NCI-H460 (cell line): ENCODE data around the gene CCNYL1. TPM values are rescaled to one million over a fixed set of nuclear protein-coding genes. Genes with fewer than 3 reads are reported as not detected.
"Not testable (repeated sequence)": the region's sequence is repeated elsewhere in the genome, so short reads cannot be mapped to it uniquely, and the experiment has no call there.

Experiments
- DNase-seq: peaks from one replicate; pipeline ENCODE4 v3.0.0-alpha.2; 2016; ENCODE audit warnings: low read depth; ENCODE audit errors: extremely low read depth
- polyA plus RNA-seq: library from polyadenylated mRNA; depleted of rRNA; stranded (reverse); fragments of >200 nt; gene quantifications from 2 replicates; pipeline ENCODE4 v1.2.3, GENCODE V29; 2014; cell fraction: nucleus; rRNA removed
- total RNA-seq: library from RNA; depleted of rRNA; stranded (reverse); fragments of >200 nt; shearing (Covaris generic); gene quantifications from 2 replicates; pipeline ENCODE4 v1.2.3, GENCODE V29; 2014; rRNA removed

Gene CCNYL1
- 16.8 TPM in 2 replicates for total RNA-seq
- polyA plus RNA-seq = 21.5 and 32.9 TPM in 2 replicates

GRCh38 chr2:207710814-207711740 is at the start of gene CCNYL1:
Gene CCNYL1 (plus strand): TSS chr2:207711640. CDS start chr2:207711897, 257 bp downstream.
- peak; percentile 99 for DNase-seq

DNA sequence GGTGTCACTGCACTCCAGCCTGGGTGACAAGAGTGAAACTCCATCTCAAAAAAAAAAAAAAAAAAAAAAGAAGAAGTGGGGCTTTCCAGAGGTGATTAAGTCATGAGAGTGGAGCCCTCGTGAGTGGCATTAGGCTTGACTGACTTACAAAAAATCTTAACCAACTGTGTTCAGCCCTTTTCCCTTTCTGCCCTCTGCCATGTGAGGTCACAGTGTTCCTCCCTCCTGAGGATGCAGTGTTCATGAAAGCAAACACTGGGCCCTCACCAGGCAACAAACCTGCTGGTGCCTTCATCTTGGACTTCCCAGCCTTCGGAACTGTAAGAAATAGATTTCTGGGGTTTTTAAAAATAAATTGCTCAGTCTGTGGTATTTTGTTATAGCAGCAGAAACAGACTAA is 49.2 kb upstream of the CCNYL1 start:
- no peak for DNase-seq

- DNase-seq = no peak
Measured at GRCh38 chr2:207663870-207664545, 47.4 kb upstream of the CCNYL1 start.

GRCh38 chr2:207670887-207671286 is 40.6 kb upstream of the CCNYL1 start:
- no peak for DNase-seq

GRCh38 chr2:207673431-207673830 is 38.0 kb upstream of the CCNYL1 start:
- no peak for DNase-seq

GRCh38 chr2:207674266-207674774 is 37.1 kb upstream of the CCNYL1 start:
- no peak for DNase-seq

GRCh38 chr2:207674826-207675225 is 36.6 kb upstream of the CCNYL1 start:
- DNase-seq = no peak

GRCh38 chr2:207676827-207677354 is 34.5 kb upstream of the CCNYL1 start:
- DNase-seq = peak; percentile 46

DNA sequence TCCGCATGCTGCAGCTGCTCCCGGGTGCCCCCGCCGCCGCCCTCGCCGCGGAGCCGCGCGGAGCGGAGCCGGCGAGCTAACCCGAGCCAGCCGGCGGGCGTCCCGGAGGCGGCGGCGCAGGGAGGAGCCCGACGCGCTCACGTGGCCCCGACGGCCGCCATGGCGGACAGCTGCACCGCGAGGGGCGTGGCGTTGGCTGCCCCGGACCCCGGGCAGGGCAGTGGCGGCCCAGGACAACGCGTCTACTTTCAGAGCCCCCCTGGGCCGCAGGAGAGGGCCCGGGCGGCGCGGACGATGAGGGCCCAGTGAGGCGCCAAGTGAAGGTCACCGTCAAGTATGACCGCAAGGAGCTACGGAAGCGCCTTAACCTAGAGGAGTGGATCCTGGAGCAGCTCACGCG is 30.0 kb upstream of the CCNYL1 start:
- DNase-seq = no peak

GRCh38 chr2:207682557-207682956 is 28.9 kb upstream of the CCNYL1 start:
- no peak for DNase-seq

DNA sequence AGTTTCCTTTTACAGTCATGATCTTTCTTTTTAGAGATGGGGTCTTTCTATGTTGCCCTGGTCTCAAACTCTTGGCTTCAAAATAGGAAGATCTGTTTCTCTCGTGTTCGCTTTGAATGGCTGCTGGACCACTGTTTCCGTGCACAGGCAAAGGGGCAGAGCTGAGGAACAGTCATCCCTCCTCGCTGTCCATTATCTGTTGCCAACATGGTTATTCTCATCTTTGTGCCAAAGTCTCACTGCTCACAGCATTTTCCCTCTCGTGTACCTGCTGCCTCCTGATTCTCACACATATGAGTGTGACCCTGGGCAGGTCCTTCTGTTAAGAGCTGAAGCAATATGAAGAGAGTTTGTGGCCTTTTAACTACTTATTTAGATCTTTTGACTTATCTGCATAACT is 28.0 kb upstream of the CCNYL1 start:
- DNase-seq = peak; percentile 42

DNA sequence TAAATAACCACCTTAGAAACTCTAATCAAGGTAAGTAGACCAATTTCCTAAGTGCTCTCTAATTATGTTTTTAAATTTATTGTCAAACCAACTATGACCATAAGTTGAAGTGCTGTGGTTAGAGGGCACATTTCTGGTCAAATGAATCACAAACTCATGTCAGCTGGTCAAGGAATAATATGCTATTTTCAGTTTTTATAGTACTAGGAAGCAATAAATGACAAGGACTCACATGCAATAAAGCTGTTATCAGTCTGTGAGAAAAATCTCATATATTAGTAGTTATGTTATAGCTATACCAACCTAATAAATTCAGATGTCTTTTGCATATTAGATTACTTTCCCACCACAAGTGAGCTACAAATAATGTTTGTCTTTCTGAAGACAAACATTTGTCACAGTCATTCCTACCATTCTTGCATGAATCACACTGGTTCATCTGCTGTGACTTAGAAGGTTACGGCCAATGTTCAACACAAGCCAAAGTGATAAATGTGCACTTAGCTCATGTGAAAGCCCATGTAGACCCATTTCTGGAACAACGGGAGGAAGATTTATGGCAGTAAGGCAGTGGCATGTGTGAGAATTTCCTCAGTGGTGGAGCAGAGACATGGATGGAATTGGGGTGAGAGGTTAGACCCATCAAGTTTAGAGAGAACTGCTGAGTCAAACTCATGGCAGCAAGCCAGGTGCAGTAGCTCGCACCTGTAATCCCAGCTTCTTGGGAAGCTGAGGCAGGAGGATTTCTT is 27.4 kb upstream of the CCNYL1 start:
- DNase-seq = peak; percentile 87

DNA sequence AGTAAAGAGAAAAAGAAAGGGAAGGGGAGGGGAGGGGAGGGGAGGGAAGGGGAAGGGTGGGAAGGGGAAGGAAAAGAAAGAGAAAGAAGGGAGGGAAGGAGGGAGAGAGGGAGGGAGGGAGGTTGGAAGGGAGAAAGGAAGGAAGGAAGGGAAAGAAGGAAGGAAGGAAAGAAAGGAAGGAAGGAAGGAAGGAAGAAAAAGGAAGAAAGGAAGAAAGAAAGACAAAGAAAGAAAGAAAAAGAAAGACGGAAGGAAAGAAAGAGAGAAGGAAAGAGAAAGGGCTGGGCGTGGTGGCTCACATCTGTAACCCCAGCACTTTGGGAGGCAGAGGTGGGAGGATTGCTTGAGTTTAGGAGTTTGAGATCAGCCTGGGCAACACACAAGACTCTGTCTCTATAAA is 24.6 kb upstream of the CCNYL1 start:
- no peak for DNase-seq

GRCh38 chr2:207688597-207688996 is 22.8 kb upstream of the CCNYL1 start:
- DNase-seq = no peak

DNA sequence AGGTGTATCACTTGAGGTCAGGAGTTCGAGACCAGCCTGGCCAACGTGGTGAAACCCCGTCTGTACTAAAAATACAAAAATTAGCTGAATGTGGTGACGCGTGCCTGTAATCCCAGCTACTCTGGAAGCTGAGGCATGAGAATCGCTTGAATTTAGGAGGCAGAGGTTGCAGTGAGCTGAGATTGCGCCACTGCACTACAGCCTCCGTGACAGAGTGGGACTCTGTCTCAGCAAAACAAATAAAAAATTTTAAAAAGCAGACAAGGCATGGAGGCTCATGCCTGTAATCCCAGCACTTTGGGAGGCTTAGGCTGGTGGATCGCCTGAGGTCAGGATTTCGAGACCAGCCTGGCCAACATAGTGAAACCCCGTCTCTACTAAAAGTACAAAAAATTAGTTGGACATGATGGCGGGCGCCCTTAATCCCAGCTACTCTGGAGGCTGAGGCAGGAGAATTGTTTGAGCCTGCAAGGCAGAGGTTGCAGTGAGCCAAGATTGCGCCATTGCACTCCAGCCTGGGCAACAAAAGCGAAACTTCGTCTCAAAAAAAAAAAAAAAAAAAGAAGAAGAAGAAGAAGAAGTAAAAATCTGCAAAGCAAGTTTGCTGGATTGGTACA is 20.5 kb upstream of the CCNYL1 start:
- DNase-seq = not testable (repeated sequence)

- DNase-seq = no peak
Measured at GRCh38 chr2:207692206-207693065, 19.0 kb upstream of the CCNYL1 start.

GRCh38 chr2:207693641-207694249 is 17.7 kb upstream of the CCNYL1 start:
- no peak for DNase-seq

- no peak for DNase-seq
Measured at GRCh38 chr2:207694811-207695281, 16.6 kb upstream of the CCNYL1 start.

DNA sequence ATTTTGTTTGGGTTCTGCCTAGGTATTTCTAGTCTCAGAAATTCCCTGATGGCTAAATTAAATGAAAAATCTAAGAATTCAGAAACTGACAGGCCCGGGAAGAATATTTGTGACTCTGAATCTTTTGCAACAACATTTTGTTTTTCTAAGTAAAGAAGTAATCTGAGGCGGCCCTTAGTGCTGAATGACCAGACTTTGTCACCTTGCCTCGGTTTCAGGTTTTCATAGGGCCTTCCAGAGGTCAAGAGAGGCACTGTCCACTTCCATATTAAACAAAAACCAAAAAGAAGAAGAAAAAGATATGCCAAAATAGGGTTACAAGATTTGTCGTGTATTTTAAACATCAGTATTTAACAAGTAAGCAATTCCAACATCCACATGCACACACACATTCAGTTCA is 16.1 kb upstream of the CCNYL1 start:
- no peak for DNase-seq
